OCI-M1 (cell line): Measurements from ENCODE around the gene CLCN6.

Experiments used
- DNase-seq: peaks from one replicate; lab custom pipeline; 2025; lab: John Stamatoyannopoulos, UW

CLCN6 gene

GRCh38 chr1:11805422-11806306 lies at the start of gene CLCN6, which contains the start of gene MTHFR:
TSS of gene CLCN6 (plus strand) at chr1:11806191. CDS start at chr1:11806263, 72 bp downstream.
TSS of gene MTHFR (minus strand) at chr1:11805964. CDS start at chr1:11803116, 2,848 bp downstream.
- peak; percentile 100 for DNase-seq

GRCh38 chr1:11757047-11757446 lies 48.9 kb upstream of the CLCN6 start:
- DNase-seq, result no peak

- no peak for DNase-seq
Measured at GRCh38 chr1:11759791-11760190, 46.2 kb upstream of the CLCN6 start.

GRCh38 chr1:11761285-11761684 lies 44.7 kb upstream of the CLCN6 start:
- no peak for DNase-seq

GRCh38 chr1:11761988-11762406 lies 44.0 kb upstream of the CLCN6 start, which contains the start of gene C1orf167:
TSS of gene C1orf167 (plus strand) at chr1:11762193. CDS start at chr1:11764401, 2,208 bp downstream.
- no peak for DNase-seq

- DNase-seq, result no peak
Measured at GRCh38 chr1:11764115-11764514, 41.9 kb upstream of the CLCN6 start.

- DNase-seq, result no peak
Measured at GRCh38 chr1:11764519-11764918, 41.5 kb upstream of the CLCN6 start.

- DNase-seq, result no peak
Measured at GRCh38 chr1:11765661-11766428, 40.1 kb upstream of the CLCN6 start.

- DNase-seq, result no peak
Measured at GRCh38 chr1:11766429-11766776, 39.6 kb upstream of the CLCN6 start.

GRCh38 chr1:11767922-11768704 lies 37.9 kb upstream of the CLCN6 start:
- no peak for DNase-seq

- no peak for DNase-seq
Measured at GRCh38 chr1:11768821-11769220, 37.2 kb upstream of the CLCN6 start.

- DNase-seq, result no peak
Measured at GRCh38 chr1:11769274-11769673, 36.7 kb upstream of the CLCN6 start.

GRCh38 chr1:11770011-11770410 lies 36.0 kb upstream of the CLCN6 start:
- no peak for DNase-seq

- no peak for DNase-seq
Measured at GRCh38 chr1:11771481-11772043, 34.4 kb upstream of the CLCN6 start.

- DNase-seq, result no peak
Measured at GRCh38 chr1:11772458-11772857, 33.5 kb upstream of the CLCN6 start.

GRCh38 chr1:11774753-11775152 lies 31.2 kb upstream of the CLCN6 start:
- no peak for DNase-seq

- peak; percentile 11 for DNase-seq
Measured at GRCh38 chr1:11777658-11778322, 28.2 kb upstream of the CLCN6 start.

- DNase-seq, result no peak
Measured at GRCh38 chr1:11778336-11778735, 27.7 kb upstream of the CLCN6 start.

GRCh38 chr1:11778844-11779623 lies 27.0 kb upstream of the CLCN6 start:
- DNase-seq, result no peak

- DNase-seq, result no peak
Measured at GRCh38 chr1:11779715-11780379, 26.1 kb upstream of the CLCN6 start.
